Measurements from ENCODE around the gene CD6.

DNA sequence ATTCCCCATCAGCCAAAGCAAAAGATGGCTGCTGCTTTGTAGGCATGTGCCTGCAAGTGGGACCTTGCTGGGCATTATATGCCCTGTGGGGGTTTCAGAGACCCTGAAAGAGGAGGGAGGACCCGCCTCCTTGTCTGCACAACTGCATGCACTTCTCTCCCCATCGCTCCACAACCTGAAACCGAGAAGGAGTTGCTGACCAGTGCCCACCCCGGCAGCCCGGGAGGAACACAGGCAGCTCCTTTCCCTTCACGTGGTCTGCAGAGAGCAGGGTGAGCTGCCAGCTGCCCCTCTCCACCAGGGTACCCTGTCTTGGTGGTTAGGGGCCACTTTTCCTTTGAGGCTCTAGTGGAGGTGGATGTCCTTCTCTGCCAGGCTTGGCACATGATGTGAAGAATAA, 48.6 kb upstream of the CD6 start:
- TF ChIP-seq POLR2A (IDR thresholded peaks at IDR 0.05) (no peak), POLR2AphosphoS5 (IDR thresholded peaks at IDR 0.05) (no peak)
- TF ChIP-seq, protein P1, sequence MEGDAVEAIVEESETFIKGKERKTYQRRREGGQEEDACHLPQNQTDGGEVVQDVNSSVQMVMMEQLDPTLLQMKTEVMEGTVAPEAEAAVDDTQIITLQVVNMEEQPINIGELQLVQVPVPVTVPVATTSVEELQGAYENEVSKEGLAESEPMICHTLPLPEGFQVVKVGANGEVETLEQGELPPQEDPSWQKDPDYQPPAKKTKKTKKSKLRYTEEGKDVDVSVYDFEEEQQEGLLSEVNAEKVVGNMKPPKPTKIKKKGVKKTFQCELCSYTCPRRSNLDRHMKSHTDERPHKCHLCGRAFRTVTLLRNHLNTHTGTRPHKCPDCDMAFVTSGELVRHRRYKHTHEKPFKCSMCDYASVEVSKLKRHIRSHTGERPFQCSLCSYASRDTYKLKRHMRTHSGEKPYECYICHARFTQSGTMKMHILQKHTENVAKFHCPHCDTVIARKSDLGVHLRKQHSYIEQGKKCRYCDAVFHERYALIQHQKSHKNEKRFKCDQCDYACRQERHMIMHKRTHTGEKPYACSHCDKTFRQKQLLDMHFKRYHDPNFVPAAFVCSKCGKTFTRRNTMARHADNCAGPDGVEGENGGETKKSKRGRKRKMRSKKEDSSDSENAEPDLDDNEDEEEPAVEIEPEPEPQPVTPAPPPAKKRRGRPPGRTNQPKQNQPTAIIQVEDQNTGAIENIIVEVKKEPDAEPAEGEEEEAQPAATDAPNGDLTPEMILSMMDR (IDR thresholded peaks at IDR 0.05 in 8 of 11, conservative IDR thresholded peaks at IDR 0.05 in 3 of 11), result no peak
